ENCODE results near the gene CYP2U1. TPM values are rescaled to one million over a fixed set of nuclear protein-coding genes. Genes with fewer than 3 reads are reported as not detected.

Gene CYP2U1
- total and polyA plus RNA-seq, 9 of the 15 experiments (the other 6 are each of a cell fraction or from before 2014, with no cell fraction given), result 0.03 to 0.15 (median 0.07) TPM

- Histone ChIP-seq H3K27ac (ENCODE audit: extremely low read depth, low read depth, low read length) (no peak overlapping the region), H3K4me3 (no peak overlapping the region), H3K27me3 (ENCODE audit: control insufficient read depth in 2 of 2, insufficient read depth in 2 of 2, low read length in 2 of 2) (no peaks in the 10 kb centered on the region), H2AFZ (ENCODE audit: low read depth, low read length) (no peak overlapping the region), H4K20me1 (replicated peaks; ENCODE audit: control insufficient read depth, insufficient read depth, low read length) (no peaks in the 10 kb centered on the region), H3K4me1 (replicated peaks in 1 of 2; ENCODE audit: control insufficient read depth in 2 of 2, insufficient read depth in 2 of 2, low read length in 2 of 2) (no peaks in the 10 kb centered on the region), H3K9ac (ENCODE audit: insufficient read depth in 1 of 2, low read depth in 2 of 2, low read length in 2 of 2) (no peak overlapping the region), H3K79me2 (ENCODE audit: control insufficient read depth, insufficient read depth, low read length) (no peaks in the 10 kb centered on the region), H3K9me3 (replicated peaks; ENCODE audit: control insufficient read depth, insufficient read depth, low read depth, low read length) (no peaks in the 10 kb centered on the region), H3K36me3 (ENCODE audit: control insufficient read depth, insufficient read depth, low read length) (no peaks in the 10 kb centered on the region), H3K9me1 (ENCODE audit: control insufficient read depth, insufficient read depth, low read length) (no peaks in the 10 kb centered on the region), H3K4me2 (ENCODE audit: insufficient read depth, low read length) (no peak overlapping the region)
- FAIRE-seq (no peak), DNase-seq (ENCODE audit: extremely low read depth in 1 of 4, low spot score in 3 of 4) (no peak), ATAC-seq (no peak)
- TF ChIP-seq XRCC4 (IDR thresholded peaks at IDR 0.05; ENCODE audit: extremely low read depth, insufficient read depth, insufficient read length) (no peak), MIER1 (IDR thresholded peaks at IDR 0.05; ENCODE audit: low read depth) (no peak), EWSR1 (IDR thresholded peaks at IDR 0.05; ENCODE audit: borderline replicate concordance, low read depth, partially characterized antibody) (no peak), XRCC5 (IDR thresholded peaks at IDR 0.05; ENCODE audit: low read depth, low read length) (no peak)
- TF ChIP-seq, protein P1, sequence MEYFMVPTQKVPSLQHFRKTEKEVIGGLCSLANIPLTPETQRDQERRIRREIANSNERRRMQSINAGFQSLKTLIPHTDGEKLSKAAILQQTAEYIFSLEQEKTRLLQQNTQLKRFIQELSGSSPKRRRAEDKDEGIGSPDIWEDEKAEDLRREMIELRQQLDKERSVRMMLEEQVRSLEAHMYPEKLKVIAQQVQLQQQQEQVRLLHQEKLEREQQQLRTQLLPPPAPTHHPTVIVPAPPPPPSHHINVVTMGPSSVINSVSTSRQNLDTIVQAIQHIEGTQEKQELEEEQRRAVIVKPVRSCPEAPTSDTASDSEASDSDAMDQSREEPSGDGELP (CRISPR knock-in tag; IDR thresholded peaks at IDR 0.05; ENCODE audit: borderline replicate concordance), result no peak
- BruUV-seq (replicated peaks), result no TSS peak
- ChIA-PET CTCF (ENCODE audit: low intra/inter-chr PET ratio) (no interaction called here), POLR2A (no interaction called here)
- 0% methylated on average over 2 of the region's 2 CpGs for WGBS (ENCODE audit: insufficient coverage, low coverage, missing lambda C conversion rate)
- in situ Hi-C loops (cut with MboI), result no loop called here
- intact Hi-C loops (cut with micrococcal nuclease), result no loop called here
Measured at GRCh38 chr4:107890779-107891178, 40.6 kb upstream of the CYP2U1 start.

- no TSS peak for BruUV-seq (replicated peaks)
- no peaks in the 10 kb centered on the region for H3K27me3 ChIP-seq (ENCODE audit: control insufficient read depth in 2 of 2, insufficient read depth in 2 of 2, low read length in 2 of 2)
- no peak overlapping the region for H2AFZ ChIP-seq (ENCODE audit: low read depth, low read length)
- no peak overlapping the region for H3K4me3 ChIP-seq
- H3K36me3 ChIP-seq (ENCODE audit: control insufficient read depth, insufficient read depth, low read length), result no peaks in the 10 kb centered on the region
- POLR2A ChIA-PET, result no interaction called here
- H3K4me1 ChIP-seq (replicated peaks in 1 of 2; ENCODE audit: control insufficient read depth in 2 of 2, insufficient read depth in 2 of 2, low read length in 2 of 2), result no peaks in the 10 kb centered on the region
- H3K79me2 ChIP-seq (ENCODE audit: control insufficient read depth, insufficient read depth, low read length), result no peaks in the 10 kb centered on the region
- no peak overlapping the region for H3K4me2 ChIP-seq (ENCODE audit: insufficient read depth, low read length)
- CTCF ChIA-PET (ENCODE audit: low intra/inter-chr PET ratio), result no interaction called here
- in situ Hi-C loops (cut with MboI) (no loop called here), intact Hi-C loops (cut with micrococcal nuclease) (no loop called here)
- no peak overlapping the region for H3K27ac ChIP-seq (ENCODE audit: extremely low read depth, low read depth, low read length)
- no peaks in the 10 kb centered on the region for H3K9me3 ChIP-seq (replicated peaks; ENCODE audit: control insufficient read depth, insufficient read depth, low read depth, low read length)
- H3K9me1 ChIP-seq (ENCODE audit: control insufficient read depth, insufficient read depth, low read length), result no peaks in the 10 kb centered on the region
- FAIRE-seq, result no peak
- ATAC-seq, result no peak
- no peaks in the 10 kb centered on the region for H4K20me1 ChIP-seq (replicated peaks; ENCODE audit: control insufficient read depth, insufficient read depth, low read length)
- no peak for DNase-seq (ENCODE audit: extremely low read depth in 1 of 4, low spot score in 3 of 4)
- no peak overlapping the region for H3K9ac ChIP-seq (ENCODE audit: insufficient read depth in 1 of 2, low read depth in 2 of 2, low read length in 2 of 2)
- TF ChIP-seq ZNF644 (tag; IDR thresholded peaks at IDR 0.05; ENCODE audit: low read depth) (no peak), HOXB6 (CRISPR knock-in tag; IDR thresholded peaks at IDR 0.05; ENCODE audit: borderline replicate concordance) (no peak), ZKSCAN1 (IDR thresholded peaks at IDR 0.05; ENCODE audit: low read depth, low read length) (no peak), CEBPB (tag; IDR thresholded peaks at IDR 0.05) (peak; percentile 38; the same call in 1 of the 2 replicates)
- TF ChIP-seq, protein P2, sequence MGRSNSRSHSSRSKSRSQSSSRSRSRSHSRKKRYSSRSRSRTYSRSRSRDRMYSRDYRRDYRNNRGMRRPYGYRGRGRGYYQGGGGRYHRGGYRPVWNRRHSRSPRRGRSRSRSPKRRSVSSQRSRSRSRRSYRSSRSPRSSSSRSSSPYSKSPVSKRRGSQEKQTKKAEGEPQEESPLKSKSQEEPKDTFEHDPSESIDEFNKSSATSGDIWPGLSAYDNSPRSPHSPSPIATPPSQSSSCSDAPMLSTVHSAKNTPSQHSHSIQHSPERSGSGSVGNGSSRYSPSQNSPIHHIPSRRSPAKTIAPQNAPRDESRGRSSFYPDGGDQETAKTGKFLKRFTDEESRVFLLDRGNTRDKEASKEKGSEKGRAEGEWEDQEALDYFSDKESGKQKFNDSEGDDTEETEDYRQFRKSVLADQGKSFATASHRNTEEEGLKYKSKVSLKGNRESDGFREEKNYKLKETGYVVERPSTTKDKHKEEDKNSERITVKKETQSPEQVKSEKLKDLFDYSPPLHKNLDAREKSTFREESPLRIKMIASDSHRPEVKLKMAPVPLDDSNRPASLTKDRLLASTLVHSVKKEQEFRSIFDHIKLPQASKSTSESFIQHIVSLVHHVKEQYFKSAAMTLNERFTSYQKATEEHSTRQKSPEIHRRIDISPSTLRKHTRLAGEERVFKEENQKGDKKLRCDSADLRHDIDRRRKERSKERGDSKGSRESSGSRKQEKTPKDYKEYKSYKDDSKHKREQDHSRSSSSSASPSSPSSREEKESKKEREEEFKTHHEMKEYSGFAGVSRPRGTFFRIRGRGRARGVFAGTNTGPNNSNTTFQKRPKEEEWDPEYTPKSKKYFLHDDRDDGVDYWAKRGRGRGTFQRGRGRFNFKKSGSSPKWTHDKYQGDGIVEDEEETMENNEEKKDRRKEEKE (IDR thresholded peaks at IDR 0.05; ENCODE audit: borderline replicate concordance in 1 of 2, control insufficient read depth in 1 of 2, low read depth in 2 of 2, low read length in 1 of 2), result no peak
Measured at GRCh38 chr4:107891299-107891698, 40.0 kb upstream of the CYP2U1 start.
